Measurements from ENCODE around the gene TMEM245.
"Not testable (repeated sequence)": the region's sequence is repeated elsewhere in the genome, so short reads cannot be mapped to it uniquely, and the experiment has no call there.

Gene TMEM245

DNA sequence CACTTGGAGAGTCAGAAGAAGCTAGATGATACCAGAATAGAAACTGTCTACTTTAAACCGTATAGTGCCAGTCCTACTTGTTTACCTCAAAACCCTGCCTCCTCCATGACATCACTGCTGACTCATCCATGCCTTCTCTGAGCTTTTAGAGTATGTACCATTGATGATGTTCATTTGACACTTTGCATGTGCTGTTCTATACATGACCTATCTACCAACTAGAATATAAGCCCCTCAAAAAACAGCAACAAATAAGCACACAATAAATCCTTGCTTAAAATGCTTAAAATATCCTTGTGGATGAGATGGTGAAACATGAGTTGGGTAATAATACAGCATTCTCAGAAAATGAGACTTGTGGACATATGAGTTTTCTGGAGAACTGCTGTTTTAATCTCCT lies 109.0 kb downstream of the TMEM245 start:
- DNase-seq (ENCODE audit: insufficient read length, low spot score) (peak; percentile 16), FAIRE-seq (peak; percentile 73)

DNA sequence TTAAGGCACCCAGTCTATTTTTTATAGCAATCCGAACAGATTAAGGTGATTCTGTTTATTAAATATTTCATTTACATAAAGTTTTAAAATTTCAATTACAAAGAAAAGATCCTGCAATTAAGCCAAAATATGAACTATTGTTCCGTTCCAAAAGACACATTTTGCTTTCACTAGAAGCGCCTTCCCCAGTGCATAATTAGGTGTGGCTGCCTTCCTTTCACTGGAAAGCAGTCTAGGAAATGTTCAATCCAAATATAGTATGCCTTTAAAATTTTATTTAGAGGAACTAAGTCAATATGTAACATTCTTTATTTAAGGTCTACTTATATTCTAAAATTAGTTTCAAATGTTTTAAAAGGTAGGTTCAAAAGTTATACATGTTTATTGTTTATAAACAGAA lies 114.1 kb downstream of the TMEM245 start:
- DNase-seq (ENCODE audit: insufficient read length, low spot score) = no peak
- no peak for FAIRE-seq

GRCh38 chr9:109003116-109003515 lies 116.6 kb downstream of the TMEM245 start:
- FAIRE-seq = no peak
- DNase-seq (ENCODE audit: insufficient read length, low spot score) = no peak

DNA sequence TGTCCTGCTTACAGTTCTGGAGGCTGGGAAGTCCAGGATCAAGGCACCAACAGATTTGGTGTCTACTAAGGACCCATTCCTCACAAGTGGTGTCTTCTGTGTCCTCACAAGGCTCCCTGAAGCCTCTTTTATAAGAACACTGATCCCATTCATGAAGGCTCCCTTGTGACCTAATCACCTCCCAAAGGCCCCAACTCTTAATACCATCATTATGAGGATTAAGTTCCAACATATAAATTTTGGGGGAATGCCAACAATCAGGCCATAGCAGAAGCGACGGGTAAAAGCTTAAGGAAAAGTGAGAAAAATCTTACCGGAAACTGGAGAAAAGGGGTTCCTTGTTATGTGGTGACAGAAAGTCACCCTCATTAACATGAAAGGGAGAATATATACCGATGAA lies 117.6 kb downstream of the TMEM245 start:
- no peak for FAIRE-seq
- DNase-seq (ENCODE audit: insufficient read length, low spot score) = no peak

GRCh38 chr9:109001275-109001676 lies 118.5 kb downstream of the TMEM245 start:
- FAIRE-seq = no peak
- no peak for DNase-seq (ENCODE audit: insufficient read length, low spot score)

DNA sequence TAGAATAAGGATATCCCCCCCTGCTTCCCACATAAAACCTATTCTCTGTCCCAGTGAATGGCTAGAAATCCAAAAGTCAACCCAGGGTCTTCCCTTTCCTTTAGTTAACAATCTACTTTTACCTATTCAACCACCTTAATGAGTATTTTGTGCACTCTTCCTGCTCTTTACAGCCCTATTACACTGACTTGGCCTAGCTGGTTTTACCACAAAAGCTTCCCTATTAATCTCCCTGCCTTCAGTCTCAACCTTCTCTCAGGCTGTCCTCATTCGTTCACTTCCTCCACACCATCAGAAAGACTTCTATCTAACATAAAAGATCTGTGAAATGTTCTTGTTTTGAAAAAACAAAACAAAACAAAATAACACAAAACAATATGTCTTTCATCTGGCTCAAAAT lies 122.6 kb downstream of the TMEM245 start:
- FAIRE-seq (peak; percentile 37), DNase-seq (ENCODE audit: insufficient read length, low spot score) (no peak)

DNA sequence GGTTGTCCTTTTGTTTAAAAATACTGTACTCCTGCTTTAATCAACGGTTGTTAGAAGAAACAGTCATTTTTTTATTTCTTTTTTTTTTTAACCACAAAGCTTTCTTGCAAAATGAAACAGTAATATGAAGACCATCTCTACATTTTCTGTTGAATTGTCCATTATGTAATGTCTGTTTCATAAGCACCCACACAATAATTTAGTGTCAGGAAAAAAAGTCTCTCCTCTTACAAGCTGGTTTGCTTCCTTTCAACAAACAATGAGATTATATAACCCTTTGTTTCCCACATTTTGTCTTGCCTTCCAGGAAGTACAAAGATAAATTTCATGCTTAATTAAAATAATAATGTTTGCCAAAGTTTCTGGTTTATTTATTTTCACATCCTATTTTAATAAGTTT lies 123.1 kb downstream of the TMEM245 start:
- FAIRE-seq (no peak), DNase-seq (ENCODE audit: insufficient read length, low spot score) (no peak)

DNA sequence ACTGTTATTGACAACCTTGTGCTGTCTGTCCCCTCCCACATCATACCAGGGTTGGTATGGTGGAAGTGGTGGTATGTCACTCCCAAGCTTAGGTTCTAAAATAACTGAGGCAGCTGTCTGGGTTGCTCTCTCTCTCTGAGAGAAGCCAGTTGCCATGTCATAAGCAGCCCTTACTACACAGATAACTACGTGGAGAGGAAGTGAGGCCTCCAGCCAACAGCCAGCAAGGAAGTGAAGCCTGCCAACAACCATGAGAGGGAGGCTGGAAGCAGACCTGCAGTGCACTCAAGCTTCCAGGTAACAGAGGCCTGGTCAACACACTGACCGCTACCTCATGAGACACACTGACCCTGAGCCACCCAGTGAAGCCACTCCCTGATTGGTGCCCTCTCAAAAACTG lies 125.1 kb downstream of the TMEM245 start:
- FAIRE-seq = no peak
- DNase-seq (ENCODE audit: insufficient read length, low spot score) = no peak

GRCh38 chr9:108991479-108991878 lies 128.3 kb downstream of the TMEM245 start:
- DNase-seq (ENCODE audit: insufficient read length, low spot score) (no peak), FAIRE-seq (no peak)

GRCh38 chr9:108983885-108984284 lies 135.9 kb downstream of the TMEM245 start:
- FAIRE-seq (no peak), DNase-seq (ENCODE audit: insufficient read length, low spot score) (no peak)

- DNase-seq (ENCODE audit: insufficient read length, low spot score) (no peak), FAIRE-seq (no peak)
Measured at GRCh38 chr9:108980893-108981292, 138.9 kb downstream of the TMEM245 start.

- FAIRE-seq = no peak
Measured at GRCh38 chr9:108978205-108978604, 141.5 kb downstream of the TMEM245 start.

GRCh38 chr9:108973895-108974294 lies 145.9 kb downstream of the TMEM245 start:
- no peak for DNase-seq (ENCODE audit: insufficient read length, low spot score)
- no peak for FAIRE-seq

More at GRCh38 chr9:108978205-108978604, 141.5 kb downstream of the TMEM245 start:
- no peak for DNase-seq (ENCODE audit: insufficient read length, low spot score)

GRCh38 chr9:108972626-108973209 lies 147.0 kb downstream of the TMEM245 start:
- DNase-seq (ENCODE audit: insufficient read length, low spot score) (no peak), FAIRE-seq (no peak)

- FAIRE-seq (no peak), DNase-seq (ENCODE audit: insufficient read length, low spot score) (no peak)
Measured at GRCh38 chr9:108972186-108972585, 147.6 kb downstream of the TMEM245 start.

- not testable (repeated sequence) for DNase-seq (ENCODE audit: insufficient read length, low spot score); FAIRE-seq
Measured at GRCh38 chr9:108971392-108971791, 148.4 kb downstream of the TMEM245 start.

DNA sequence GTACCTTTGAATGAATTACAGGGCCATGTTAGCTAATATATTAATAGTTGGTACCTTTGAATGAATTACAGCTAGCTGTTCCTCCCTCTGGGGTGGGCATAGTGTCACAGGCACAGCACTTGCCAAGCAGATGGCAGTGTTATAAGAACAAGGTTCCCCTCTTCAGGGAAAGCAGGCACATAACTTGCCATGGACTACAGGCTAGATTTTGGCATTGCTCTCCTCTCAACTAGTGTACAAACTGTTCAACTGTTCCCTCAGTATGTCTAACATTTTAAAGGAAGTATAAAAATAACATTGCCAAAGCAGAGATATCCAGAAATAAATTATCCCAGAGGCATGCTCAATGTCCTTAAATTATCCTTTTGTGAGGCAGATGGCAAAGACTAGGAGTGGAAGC lies 151.8 kb downstream of the TMEM245 start:
- FAIRE-seq (no peak), DNase-seq (ENCODE audit: insufficient read length, low spot score) (no peak)

Measured in GM19239 (cell line).